NCI-H1417 (cell line): ENCODE data around the gene SMPD1.

Experiments used
- DNase-seq, 3 experiments: peaks; one replicate each; lab custom pipeline; 2025; lab: John Stamatoyannopoulos, UW

SMPD1 gene

DNA sequence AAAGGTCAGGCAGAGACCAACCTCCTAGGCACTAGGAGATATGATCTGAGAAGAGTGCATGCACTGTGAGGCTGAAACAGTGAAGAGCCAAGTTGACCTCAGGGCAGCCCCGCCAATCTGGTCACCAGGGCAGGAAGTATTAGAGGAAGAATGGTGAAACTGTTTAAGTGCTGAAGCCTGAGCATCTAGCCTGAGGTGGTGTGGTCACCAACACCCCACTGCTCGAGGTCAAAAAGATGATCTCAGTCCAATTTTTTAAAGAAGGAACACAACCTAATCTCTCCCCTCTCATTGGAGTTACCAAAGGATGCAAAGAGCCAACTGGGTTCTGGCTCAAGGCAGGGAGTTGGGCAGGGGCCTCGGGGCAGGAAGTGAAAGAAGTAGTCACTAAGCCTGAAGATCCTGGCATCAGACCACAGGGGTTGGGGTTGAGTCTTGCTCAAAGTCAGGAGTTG, 24.6 kb downstream of the SMPD1 start:
- no peak for DNase-seq

- no peak for DNase-seq
These were observed 25.5 kb downstream of the SMPD1 start for GRCh38 chr11:6415797-6416196.

DNA sequence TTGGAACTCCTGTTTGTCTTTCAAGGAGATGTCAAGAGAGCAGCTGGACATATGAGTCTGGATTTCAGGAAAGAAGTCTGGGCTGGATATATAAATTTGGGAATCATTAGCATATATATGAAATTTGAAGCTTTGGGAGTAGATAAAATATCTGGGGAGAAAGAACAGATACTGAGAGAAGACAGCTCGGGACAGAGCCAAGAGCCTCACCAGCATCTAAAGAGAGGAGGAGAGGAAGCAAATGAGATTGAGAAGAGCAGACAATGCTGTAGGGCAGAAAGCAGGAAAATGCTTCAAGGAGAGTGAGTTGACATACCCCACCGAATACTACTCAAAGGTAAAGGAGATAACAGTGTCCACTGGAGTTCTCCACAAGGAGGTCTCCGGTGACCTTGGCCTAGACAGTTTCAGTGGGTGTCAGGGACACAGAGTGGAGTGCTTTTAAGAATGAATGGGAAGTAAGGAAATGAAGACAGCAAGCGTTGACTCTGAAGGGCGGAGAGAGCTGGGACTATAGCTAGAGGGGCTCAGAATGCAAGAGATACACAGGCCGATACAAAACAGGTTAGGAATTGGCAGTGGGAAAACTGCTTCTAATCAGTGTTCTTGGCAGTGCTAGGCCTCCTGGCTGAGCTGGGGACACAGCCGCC, 27.8 kb downstream of the SMPD1 start:
- peak in 1 of 3 experiments; percentile 12 for DNase-seq

GRCh38 chr11:6418557-6419008, 28.3 kb downstream of the SMPD1 start:
- peak in 1 of 3 experiments; percentile 60 for DNase-seq

- peak; percentile 87 to 89 (median 87) for DNase-seq
These were observed 28.8 kb downstream of the SMPD1 start, which contains the start of gene APBB1 for GRCh38 chr11:6419009-6419631. Gene APBB1, minus strand, starts transcription at chr11:6419094. Its CDS starts 7,747 bp downstream, at chr11:6411347.

GRCh38 chr11:6420677-6421076, 30.4 kb downstream of the SMPD1 start:
- no peak for DNase-seq

GRCh38 chr11:6427516-6427915, 37.2 kb downstream of the SMPD1 start:
- DNase-seq = no peak

DNA sequence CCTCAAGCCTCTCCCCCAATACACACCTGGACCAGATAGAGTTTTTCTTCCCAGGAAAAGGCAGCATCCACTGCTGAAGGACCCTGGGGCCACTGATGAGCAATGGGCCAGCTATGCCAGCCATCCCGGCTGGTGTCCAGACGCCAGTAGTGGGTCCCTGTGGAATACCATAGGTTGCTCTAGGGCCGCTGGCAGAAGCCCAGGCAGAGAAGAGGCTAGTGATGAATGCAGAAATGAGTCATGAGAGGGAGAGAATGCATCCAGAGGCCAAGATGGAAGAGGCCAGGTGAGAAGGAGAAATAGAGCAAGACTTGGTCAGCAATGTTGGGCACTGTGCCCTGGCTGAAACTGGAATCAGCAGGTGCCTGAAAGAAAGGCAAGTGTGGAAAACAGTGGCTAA, 41.6 kb downstream of the SMPD1 start:
- DNase-seq = no peak

DNA sequence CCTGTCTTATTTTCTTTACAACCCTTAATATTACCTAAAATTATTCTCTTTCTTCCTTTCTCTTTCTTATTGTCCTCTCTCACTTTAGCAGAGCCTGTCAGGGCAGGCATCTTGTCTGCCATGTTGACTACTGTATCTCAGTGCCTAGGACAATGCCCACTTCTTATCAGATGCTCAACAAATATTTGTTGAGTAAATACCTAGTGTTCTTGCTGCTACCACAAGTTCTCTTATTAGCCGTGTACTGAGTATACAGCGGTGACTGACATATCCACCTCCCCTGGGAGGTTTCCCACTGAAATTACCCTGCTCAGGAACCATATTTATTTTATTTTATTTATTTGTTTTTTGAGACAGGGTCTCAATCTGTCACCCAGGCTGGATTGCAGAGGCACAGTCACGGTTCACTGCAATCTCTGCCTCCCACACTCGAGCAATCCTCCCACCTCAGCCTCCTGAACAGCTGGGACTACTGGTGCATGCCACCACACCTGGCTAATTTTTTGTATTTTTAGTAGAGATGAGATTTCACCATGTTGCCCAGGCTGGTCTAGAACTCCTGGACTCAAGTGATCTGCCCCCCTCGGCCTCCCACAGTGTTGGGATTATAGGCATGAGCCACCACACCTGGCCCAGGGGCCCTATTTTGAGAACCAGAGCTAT, 43.9 kb downstream of the SMPD1 start:
- DNase-seq = peak in 1 of 3 experiments; percentile 4

- DNase-seq = no peak
These were observed 47.1 kb downstream of the SMPD1 start for GRCh38 chr11:6437423-6437822.

GRCh38 chr11:6437993-6438392, 47.7 kb downstream of the SMPD1 start:
- no peak for DNase-seq

GRCh38 chr11:6438979-6439571, 48.8 kb downstream of the SMPD1 start:
- DNase-seq = peak; percentile 27 to 73 (median 68)

DNA sequence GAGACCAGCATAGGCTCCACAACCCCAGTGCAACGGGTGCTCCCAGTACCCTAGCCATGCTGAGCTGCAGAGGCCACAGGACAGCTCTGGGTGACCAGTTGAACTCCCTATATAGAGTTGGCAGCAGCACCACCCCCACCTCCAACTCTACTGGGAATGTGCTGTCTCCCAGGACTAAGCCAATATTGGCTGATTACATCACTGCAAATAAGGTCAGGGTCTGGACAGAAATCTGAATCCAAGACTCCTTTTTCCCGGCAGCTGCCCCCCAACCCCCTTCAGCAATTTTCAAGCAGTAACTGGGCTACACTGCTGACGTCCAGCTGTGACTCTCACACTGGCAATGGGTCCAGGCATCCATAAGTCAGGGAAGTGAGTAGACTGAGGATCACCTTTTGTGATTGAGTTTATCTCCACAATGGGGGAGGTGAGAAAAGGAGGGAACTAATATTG, 50.7 kb downstream of the SMPD1 start, which contains the start of gene HPX:
HPX (minus strand) TSS at position 82 of the 453 bp plus-strand sequence; CDS start at position 58, 24 bp downstream.
- no peak for DNase-seq

DNA sequence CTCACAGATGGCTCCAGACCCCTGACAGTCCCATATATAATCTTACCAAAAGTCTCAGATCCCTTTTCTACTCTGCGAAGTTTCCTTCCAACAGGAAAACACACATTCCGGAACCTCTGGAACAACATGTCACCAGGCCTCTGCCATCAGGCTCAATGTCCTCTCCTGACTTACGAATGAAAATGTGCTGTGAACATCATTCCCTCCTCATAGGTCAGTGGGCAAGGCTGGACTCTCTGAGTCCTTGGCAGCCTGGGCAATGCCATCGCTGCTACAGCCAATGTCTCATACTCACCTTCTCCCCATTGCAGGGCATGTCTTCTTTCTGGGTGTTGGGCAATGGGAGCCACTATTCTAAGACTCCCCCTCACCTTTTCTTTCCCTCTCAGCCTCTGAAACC, 52.2 kb downstream of the SMPD1 start:
- no peak for DNase-seq

DNA sequence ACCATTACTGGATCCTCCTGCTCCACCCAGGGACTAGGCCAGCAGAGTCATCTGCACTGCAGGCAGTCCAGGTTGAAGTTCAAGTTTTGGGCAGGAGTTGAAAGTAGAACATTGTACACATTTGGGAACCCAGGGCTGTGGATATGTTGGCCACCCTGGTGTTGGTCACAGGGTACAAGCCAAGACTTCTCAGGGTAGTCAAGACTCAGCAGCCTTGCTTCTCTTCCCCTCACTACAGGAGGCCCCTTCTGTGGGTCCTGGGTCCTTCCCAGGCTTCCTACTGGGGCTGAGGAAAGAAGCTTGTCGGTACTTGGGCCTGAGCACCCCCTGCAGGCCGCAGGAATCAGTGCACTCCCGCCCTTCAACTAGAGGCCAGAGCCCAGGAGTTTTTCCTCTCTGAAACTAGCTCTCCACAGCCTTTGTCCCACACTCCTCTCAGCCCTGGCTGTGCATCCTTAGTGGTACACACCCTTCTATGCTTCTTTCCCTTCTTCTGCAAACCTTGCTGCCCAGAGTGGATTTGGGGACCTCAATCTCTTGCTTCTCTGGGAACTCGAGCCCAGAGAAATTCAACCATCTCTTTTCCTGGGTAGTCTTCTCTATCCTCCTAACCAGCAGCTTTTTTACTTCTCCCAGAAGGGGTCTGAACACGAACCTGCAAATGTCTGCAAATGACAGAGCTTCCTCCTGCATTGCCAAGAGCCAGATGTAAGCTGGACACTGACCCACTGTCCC, 53.2 kb downstream of the SMPD1 start:
- DNase-seq = peak; percentile 6 to 47 (median 47)
